Natural killer cell (primary cell): ENCODE results near the gene NDUFB8. TPM values are rescaled to one million over a fixed set of nuclear protein-coding genes. Genes with fewer than 3 reads are reported as not detected.

Experiments
- ATAC-seq, 3 donors: fragments of 150-1000 bp in 2 of 3; fragments of 200-7000 bp in 1 of 3; cut with Tn5 transposase; 1 replicate in 1 of 3; 2 replicates in 2 of 3; pipeline ENCODE4 v1.10.0; 2021; ENCODE audit warnings: mild to moderate bottlenecking in 2 of 3, moderate library complexity in 2 of 3
- DNase-seq, 2 donors: peaks; one replicate each; pipeline versions ENCODE4 v3.0.0 to v3.0.0-alpha.2; 2013 to 2021; ENCODE audit warnings: mixed read lengths in 1 of 2
- H3K27ac ChIP-seq: one replicate; pipeline ENCODE4 v1.5.1; 2013; ENCODE audit warnings: mild to moderate bottlenecking, low read length
- H3K27me3 ChIP-seq: one replicate; pipeline ENCODE4 v1.6.1; 2013; ENCODE audit warnings: low read length; ENCODE audit not compliant: control insufficient read depth, insufficient read depth
- H3K36me3 ChIP-seq: one replicate; pipeline ENCODE4 v1.6.1; 2013; ENCODE audit warnings: low read length; ENCODE audit not compliant: control insufficient read depth, insufficient read depth
- H3K4me1 ChIP-seq: one replicate; pipeline ENCODE4 v1.6.1; 2013; ENCODE audit warnings: low read length; ENCODE audit not compliant: control insufficient read depth, insufficient read depth
- H3K4me3 ChIP-seq: one replicate; pipeline ENCODE4 v1.5.1; 2013; ENCODE audit warnings: low read length
- H3K9me3 ChIP-seq: one replicate; pipeline ENCODE4 v1.6.1; 2013; ENCODE audit warnings: low read length; ENCODE audit not compliant: control insufficient read depth, insufficient read depth
- H3K27ac Mint-ChIP-seq, 2 donors: one replicate each; pipeline ENCODE4 v1.8.0; 2022; ENCODE audit warnings: mild to moderate bottlenecking in 2 of 2, mixed read lengths in 2 of 2, moderate library complexity in 1 of 2
- H3K27me3 Mint-ChIP-seq, 2 donors: one replicate each; pipeline ENCODE4 v1.8.0; 2022; ENCODE audit warnings: low read depth in 2 of 2, mixed read lengths in 2 of 2
- H3K36me3 Mint-ChIP-seq: one replicate; pipeline ENCODE4 v1.8.0; 2022; ENCODE audit warnings: mixed read lengths
- H3K4me1 Mint-ChIP-seq, 2 donors: one replicate each; pipeline ENCODE4 v1.8.0; 2022; ENCODE audit warnings: mixed read lengths in 2 of 2
- H3K4me3 Mint-ChIP-seq: one replicate; pipeline ENCODE4 v1.8.0; 2022; ENCODE audit warnings: mild to moderate bottlenecking, moderate library complexity, mixed read lengths
- H3K9me3 Mint-ChIP-seq, 2 donors: one replicate each; pipeline ENCODE4 v1.8.0; 2022; ENCODE audit warnings: mixed read lengths in 2 of 2
- WGBS: methylation state at CpG from one replicate; pipeline ENCODE4 v1.1.7; 2013; ENCODE audit warnings: missing lambda C conversion rate; ENCODE audit not compliant: insufficient coverage; 5-methylcytosine and 5-hydroxymethylcytosine counted together
- intact Hi-C: fragments of 100-400 bp; cut with micrococcal nuclease; formaldehyde crosslinking; loops from one replicate; pipeline ENCODE4 v1.14.2; 2022
- total RNA-seq, 4 donors: library from RNA; stranded (reverse); fragments of 120-200 nt in 1 of 4; gene quantifications; one replicate each; pipeline versions ENCODE4 v1.2.3 to v1.2.4, GENCODE V29; 2013 to 2022
- TF ChIP-seq, protein P1 (sequence below): fragments of 200-600 bp; IDR thresholded peaks from one replicate; pipeline ENCODE4 v1.8.0; 2022; ENCODE audit warnings: antibody characterized with exemption

Gene NDUFB8
- total RNA-seq, 3 donors from 2014 or later (not counting 1 experiment from before 2014, with no cell fraction given) = 113 to 151 (median 137) TPM

DNA sequence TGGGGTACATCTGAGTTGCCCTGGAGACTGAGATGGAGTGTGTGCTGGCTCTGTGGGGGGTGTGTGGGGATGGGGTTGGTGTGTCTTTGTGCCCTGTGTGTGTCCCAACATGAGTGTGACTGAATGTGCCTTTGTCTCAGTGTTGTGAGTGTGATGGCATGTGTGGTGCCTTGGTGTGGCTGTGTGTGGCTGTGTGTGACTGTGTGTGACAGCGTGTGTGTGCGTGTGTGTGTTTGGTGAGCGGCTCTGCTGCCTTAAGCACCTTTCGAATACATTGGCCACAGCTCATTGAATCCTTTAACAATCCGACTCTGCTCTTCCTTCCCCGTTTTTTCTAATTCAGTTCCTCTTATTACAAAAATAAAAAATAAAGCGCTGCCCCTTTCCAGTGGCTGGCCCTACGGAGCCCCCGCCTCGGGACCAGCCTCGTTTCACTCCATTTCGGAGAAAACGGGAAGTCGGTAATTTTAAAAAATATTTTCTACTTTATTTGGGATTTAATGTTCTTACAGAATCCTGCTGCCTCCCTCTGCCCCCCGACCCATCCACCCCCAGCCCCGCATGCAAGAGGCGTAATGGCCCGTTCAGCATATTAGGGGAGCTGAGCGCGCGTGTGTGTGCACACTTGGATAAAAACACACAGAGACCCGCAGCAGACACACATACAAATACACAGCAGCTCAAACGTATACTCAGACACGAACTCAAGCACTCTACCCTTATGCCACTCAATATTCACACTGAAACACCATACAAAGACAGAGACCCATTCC, 41.6 kb upstream of the NDUFB8 start:
- H3K27ac ChIP-seq = no peak overlapping the region
- WGBS = 76% methylated on average over 24 of the region's 24 CpGs
- Mint-ChIP-seq H3K9me3 (no peaks in the 10 kb centered on the region), H3K27me3 (peaks cover 21 to 24% of the 10 kb centered on the region in 2 donors), H3K27ac (no peak overlapping the region), H3K4me1 (no peaks in the 10 kb centered on the region), H3K4me3 (no peak overlapping the region), H3K36me3 (no peaks in the 10 kb centered on the region)
- ATAC-seq (no peak), DNase-seq (no peak)
- TF ChIP-seq, protein P1, sequence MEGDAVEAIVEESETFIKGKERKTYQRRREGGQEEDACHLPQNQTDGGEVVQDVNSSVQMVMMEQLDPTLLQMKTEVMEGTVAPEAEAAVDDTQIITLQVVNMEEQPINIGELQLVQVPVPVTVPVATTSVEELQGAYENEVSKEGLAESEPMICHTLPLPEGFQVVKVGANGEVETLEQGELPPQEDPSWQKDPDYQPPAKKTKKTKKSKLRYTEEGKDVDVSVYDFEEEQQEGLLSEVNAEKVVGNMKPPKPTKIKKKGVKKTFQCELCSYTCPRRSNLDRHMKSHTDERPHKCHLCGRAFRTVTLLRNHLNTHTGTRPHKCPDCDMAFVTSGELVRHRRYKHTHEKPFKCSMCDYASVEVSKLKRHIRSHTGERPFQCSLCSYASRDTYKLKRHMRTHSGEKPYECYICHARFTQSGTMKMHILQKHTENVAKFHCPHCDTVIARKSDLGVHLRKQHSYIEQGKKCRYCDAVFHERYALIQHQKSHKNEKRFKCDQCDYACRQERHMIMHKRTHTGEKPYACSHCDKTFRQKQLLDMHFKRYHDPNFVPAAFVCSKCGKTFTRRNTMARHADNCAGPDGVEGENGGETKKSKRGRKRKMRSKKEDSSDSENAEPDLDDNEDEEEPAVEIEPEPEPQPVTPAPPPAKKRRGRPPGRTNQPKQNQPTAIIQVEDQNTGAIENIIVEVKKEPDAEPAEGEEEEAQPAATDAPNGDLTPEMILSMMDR = no peak
- intact Hi-C loops = no loop called here
- H3K4me1 ChIP-seq = no peaks in the 10 kb centered on the region
- no peak overlapping the region for H3K4me3 ChIP-seq
- H3K36me3 ChIP-seq = no peaks in the 10 kb centered on the region
- H3K9me3 ChIP-seq = no peaks in the 10 kb centered on the region
- H3K27me3 ChIP-seq = peaks cover 11% of the 10 kb centered on the region

DNA sequence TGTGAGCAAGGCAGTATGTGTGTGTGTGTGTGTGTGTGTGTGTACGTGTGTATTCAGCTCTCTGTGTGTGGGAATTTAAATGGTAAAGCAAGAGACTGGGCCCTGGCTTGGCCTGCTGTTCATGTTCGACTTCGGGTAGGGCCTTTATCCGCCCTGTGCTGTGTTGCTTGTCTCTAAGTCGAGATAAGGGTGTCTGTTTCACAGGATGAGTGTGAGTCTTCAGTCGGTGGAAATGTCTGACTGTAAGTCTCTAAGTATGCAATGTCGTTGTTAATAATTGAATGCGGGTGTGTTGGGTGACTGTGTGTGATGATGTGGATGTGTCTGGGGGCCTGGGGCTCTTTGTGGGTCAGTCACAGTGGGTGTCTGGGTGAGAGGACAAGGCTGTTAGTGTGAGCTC, 40.8 kb upstream of the NDUFB8 start:
- H3K27me3 Mint-ChIP-seq = peaks cover 21 to 27% of the 10 kb centered on the region in 2 donors
- no peak for DNase-seq
- H3K9me3 Mint-ChIP-seq = no peaks in the 10 kb centered on the region
- Histone ChIP-seq H3K9me3 (no peaks in the 10 kb centered on the region), H3K27ac (no peak overlapping the region), H3K4me1 (no peaks in the 10 kb centered on the region), H3K4me3 (no peak overlapping the region), H3K36me3 (no peaks in the 10 kb centered on the region), H3K27me3 (peaks cover 12% of the 10 kb centered on the region)
- H3K27ac Mint-ChIP-seq = no peak overlapping the region
- H3K4me1 Mint-ChIP-seq = no peaks in the 10 kb centered on the region
- no peaks in the 10 kb centered on the region for H3K36me3 Mint-ChIP-seq
- H3K4me3 Mint-ChIP-seq = no peak overlapping the region
- ATAC-seq = no peak
- intact Hi-C loops = no loop called here
- 88% methylated on average over 8 of the region's 8 CpGs for WGBS
- TF ChIP-seq, protein P1 = no peak

DNA sequence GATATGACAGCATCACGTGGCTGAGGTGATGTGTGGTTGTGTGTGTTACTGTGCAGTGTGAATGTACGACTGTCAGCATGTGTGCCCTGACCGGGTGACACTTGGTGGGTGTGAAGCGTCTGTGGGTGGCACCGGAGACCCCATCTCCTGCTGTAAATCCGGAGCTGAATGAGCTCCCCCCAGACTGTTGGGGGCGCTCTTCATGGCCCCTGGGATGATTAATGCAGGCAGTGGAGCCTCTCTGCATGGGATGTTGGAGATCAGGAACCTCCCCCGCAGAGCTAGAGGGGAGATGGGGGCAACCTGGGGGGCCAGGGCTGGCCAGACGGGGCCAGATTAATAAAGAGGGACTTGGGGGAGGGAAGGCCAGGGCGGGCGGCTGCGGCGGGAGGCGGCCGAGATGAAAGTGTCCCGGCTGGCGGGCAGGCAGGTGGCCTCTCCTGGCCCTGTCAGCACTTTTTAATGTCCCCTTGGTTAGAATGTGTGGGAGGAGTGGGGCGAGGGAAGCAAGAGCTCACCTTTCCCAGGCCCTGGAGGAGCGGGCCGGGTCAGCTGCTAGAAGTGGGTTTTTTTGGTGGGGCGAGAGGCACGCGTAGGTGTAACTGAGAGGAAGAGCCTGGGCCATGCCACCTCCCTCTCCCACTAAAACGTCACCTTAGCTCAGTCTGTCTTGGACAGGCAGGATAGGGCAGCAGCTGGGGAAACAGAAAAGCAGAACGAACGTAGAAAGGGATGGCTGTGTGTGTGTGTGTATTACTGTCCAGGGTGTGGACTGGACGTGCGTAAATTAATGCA, 40.2 kb upstream of the NDUFB8 start:
- intact Hi-C loops = loop anchor here (10.0 kb wide), 1 partner anchor 365 kb away; no protein-coding TSS in a partner anchor
- no peaks in the 10 kb centered on the region for H3K4me1 Mint-ChIP-seq
- no peak overlapping the region for H3K27ac Mint-ChIP-seq
- Histone ChIP-seq H3K4me3 (no peak overlapping the region), H3K27me3 (peaks cover 13% of the 10 kb centered on the region), H3K27ac (no peak overlapping the region), H3K4me1 (no peaks in the 10 kb centered on the region), H3K9me3 (no peaks in the 10 kb centered on the region), H3K36me3 (no peaks in the 10 kb centered on the region)
- H3K9me3 Mint-ChIP-seq = no peaks in the 10 kb centered on the region
- DNase-seq = no peak
- 30% methylated on average over 27 of the region's 28 CpGs for WGBS
- no peaks in the 10 kb centered on the region for H3K36me3 Mint-ChIP-seq
- H3K4me3 Mint-ChIP-seq = no peak overlapping the region
- peaks cover 23 to 27% of the 10 kb centered on the region in 2 donors for H3K27me3 Mint-ChIP-seq
- TF ChIP-seq, protein P1 = no peak
- ATAC-seq = peak; percentile 41 to 84 (median 82)
